HL-60/S4 treated with retinoic acid at 250 ng/mL for 4 days and 3 days (cell line): ENCODE measurements around the gene TSC2.
"Not testable (repeated sequence)": the region's sequence is repeated elsewhere in the genome, so short reads cannot be mapped to it uniquely, and the experiment has no call there.

Experiments
- in situ Hi-C: fragments of 300-500 bp; cut with MboI; formaldehyde crosslinking; loops from 2 replicates; pipeline ENCODE4 v1.7.0; 2022; ENCODE audit warnings: low sequenced_read_pairs

The TSC2 gene

GRCh38 chr16:2114885-2115590 lies 67.3 kb downstream of the TSC2 start:
- in situ Hi-C loops: not testable (repeated sequence)

GRCh38 chr16:2115591-2115973 lies 67.8 kb downstream of the TSC2 start:
- in situ Hi-C loops: no loop called here

- in situ Hi-C loops: not testable (repeated sequence)
Observed at GRCh38 chr16:2116428-2116827, 68.6 kb downstream of the TSC2 start.

GRCh38 chr16:2117341-2117740 lies 69.6 kb downstream of the TSC2 start:
- in situ Hi-C loops: not testable (repeated sequence)

- in situ Hi-C loops: not testable (repeated sequence)
Observed at GRCh38 chr16:2117960-2118722, 70.4 kb downstream of the TSC2 start.

- in situ Hi-C loops: not testable (repeated sequence)
Observed at GRCh38 chr16:2121325-2121724, 73.5 kb downstream of the TSC2 start.

GRCh38 chr16:2121853-2122252 lies 74.1 kb downstream of the TSC2 start:
- in situ Hi-C loops: no loop called here

- in situ Hi-C loops: no loop called here
Observed at GRCh38 chr16:2122429-2122828, 74.6 kb downstream of the TSC2 start.

- in situ Hi-C loops: not testable (repeated sequence)
Observed at GRCh38 chr16:2122934-2123683, 75.3 kb downstream of the TSC2 start.

- in situ Hi-C loops: not testable (repeated sequence)
Observed at GRCh38 chr16:2123706-2124376, 76.1 kb downstream of the TSC2 start.

GRCh38 chr16:2124377-2124693 lies 76.5 kb downstream of the TSC2 start:
- in situ Hi-C loops: not testable (repeated sequence)

GRCh38 chr16:2124694-2125444 lies 77.1 kb downstream of the TSC2 start:
- in situ Hi-C loops: loop anchor here (25.0 kb wide), 1 partner anchor 263 kb away; the partner anchor contains the start of gene MEIOB

- in situ Hi-C loops: loop anchor here (25.0 kb wide), 1 partner anchor 263 kb away; the partner anchor contains the start of gene MEIOB
Observed at GRCh38 chr16:2125609-2126008, 77.8 kb downstream of the TSC2 start.

- in situ Hi-C loops: loop anchor here (25.0 kb wide), 1 partner anchor 264 kb away; the partner anchor contains the start of gene MEIOB
Observed at GRCh38 chr16:2126161-2126743, 78.5 kb downstream of the TSC2 start.

GRCh38 chr16:2126928-2127556 lies 79.3 kb downstream of the TSC2 start:
- in situ Hi-C loops: loop anchor here (25.0 kb wide), 1 partner anchor 265 kb away; the partner anchor contains the start of gene MEIOB

GRCh38 chr16:2127630-2128280 lies 80.0 kb downstream of the TSC2 start:
- in situ Hi-C loops: loop anchor here (25.0 kb wide), 1 partner anchor 265 kb away; the partner anchor contains the start of gene MEIOB

- in situ Hi-C loops: loop anchor here (25.0 kb wide), 1 partner anchor 267 kb away; the partner anchor contains the start of gene MEIOB
Observed at GRCh38 chr16:2129251-2129650, 81.5 kb downstream of the TSC2 start.

GRCh38 chr16:2129890-2130447 lies 82.2 kb downstream of the TSC2 start:
- in situ Hi-C loops: loop anchor here (25.0 kb wide), 1 partner anchor 268 kb away; the partner anchor contains the start of gene MEIOB
